ENCODE measurements around the gene PLA2R1.

DNA sequence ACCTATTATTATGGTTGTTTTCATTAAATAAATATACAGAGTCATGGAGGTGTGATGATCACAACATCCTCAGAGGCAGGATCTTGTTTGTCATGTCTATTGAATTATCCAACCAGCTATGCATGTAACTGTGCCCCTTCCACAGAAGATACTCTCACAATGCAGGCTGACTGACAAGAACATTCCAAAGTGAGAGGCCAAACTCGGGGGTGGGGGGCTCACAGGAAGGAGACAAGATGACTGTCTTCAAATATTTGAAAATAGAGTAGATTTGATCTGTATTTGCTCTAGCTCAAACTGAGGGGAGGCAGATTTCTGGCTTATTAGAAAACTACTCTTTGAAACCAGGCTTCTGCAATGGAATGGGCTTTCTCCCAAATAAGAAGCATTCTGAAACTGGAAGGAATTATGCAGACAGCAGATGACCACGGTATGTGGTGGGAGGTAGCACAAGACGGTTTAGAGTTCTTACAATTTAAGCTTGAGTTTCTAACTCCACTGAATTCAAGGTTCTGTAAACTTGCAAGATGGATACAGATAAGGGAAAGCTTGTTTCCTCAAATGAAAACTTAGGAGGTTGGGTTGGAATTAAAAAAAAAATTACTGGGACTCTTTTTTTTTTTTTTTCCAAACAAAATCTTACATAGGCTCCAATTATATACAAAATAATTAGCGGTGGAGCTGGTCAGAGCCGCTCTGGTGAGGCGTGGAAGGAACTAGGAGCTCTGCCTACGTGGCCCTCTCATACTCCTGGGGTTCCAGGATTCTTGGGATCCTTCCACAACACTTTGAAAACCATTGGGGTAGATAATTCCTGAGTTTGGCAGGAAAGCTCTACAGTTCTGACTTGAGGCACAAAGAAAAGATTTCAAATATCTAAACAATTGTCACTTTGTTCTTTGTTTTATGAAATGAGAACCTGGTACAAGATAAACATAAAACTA is 79.3 kb downstream of the PLA2R1 start:
- TF ChIP-seq POLR2A (IDR thresholded peaks at IDR 0.05) (no peak), POLR2AphosphoS5 (IDR thresholded peaks at IDR 0.05) (no peak), EP300 (IDR thresholded peaks at IDR 0.05) (no peak)
- TF ChIP-seq, protein P1, sequence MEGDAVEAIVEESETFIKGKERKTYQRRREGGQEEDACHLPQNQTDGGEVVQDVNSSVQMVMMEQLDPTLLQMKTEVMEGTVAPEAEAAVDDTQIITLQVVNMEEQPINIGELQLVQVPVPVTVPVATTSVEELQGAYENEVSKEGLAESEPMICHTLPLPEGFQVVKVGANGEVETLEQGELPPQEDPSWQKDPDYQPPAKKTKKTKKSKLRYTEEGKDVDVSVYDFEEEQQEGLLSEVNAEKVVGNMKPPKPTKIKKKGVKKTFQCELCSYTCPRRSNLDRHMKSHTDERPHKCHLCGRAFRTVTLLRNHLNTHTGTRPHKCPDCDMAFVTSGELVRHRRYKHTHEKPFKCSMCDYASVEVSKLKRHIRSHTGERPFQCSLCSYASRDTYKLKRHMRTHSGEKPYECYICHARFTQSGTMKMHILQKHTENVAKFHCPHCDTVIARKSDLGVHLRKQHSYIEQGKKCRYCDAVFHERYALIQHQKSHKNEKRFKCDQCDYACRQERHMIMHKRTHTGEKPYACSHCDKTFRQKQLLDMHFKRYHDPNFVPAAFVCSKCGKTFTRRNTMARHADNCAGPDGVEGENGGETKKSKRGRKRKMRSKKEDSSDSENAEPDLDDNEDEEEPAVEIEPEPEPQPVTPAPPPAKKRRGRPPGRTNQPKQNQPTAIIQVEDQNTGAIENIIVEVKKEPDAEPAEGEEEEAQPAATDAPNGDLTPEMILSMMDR (IDR thresholded peaks at IDR 0.05), result no peak
